Measurements from ENCODE around the gene IRF1.
A peak's percentile ranks its signal among the peaks of the same experiment; 100 is the strongest.
"Not testable (repeated sequence)": the region's sequence is repeated elsewhere in the genome, so short reads cannot be mapped to it uniquely, and the experiment has no call there.

Gene IRF1

GRCh38 chr5:132524877-132525276 is 34.3 kb upstream of the IRF1 start:
- H3K4me1 ChIP-seq (ENCODE audit: control insufficient read depth in 2 of 2, insufficient read depth in 2 of 2, low read length in 2 of 2); H3K9ac ChIP-seq (ENCODE audit: low read depth in 1 of 2, low read length in 2 of 2); H3K27ac ChIP-seq (ENCODE audit: low read depth in 2 of 2, low read length in 2 of 2); H3K36me3 ChIP-seq (ENCODE audit: control insufficient read depth in 2 of 2, insufficient read depth in 2 of 2, low read length in 2 of 2); H3K9me3 ChIP-seq (ENCODE audit: control insufficient read depth in 2 of 2, low read length in 2 of 2); H3K4me3 ChIP-seq (ENCODE audit: low read length in 2 of 2); H3K27me3 ChIP-seq (ENCODE audit: control insufficient read depth in 2 of 2, insufficient read depth in 2 of 2, low read length in 2 of 2): not testable (repeated sequence)

GRCh38 chr5:132522067-132522466 is 31.5 kb upstream of the IRF1 start:
- H3K4me3 ChIP-seq (ENCODE audit: low read length in 2 of 2); H3K27ac ChIP-seq (ENCODE audit: low read depth in 2 of 2, low read length in 2 of 2); H3K4me1 ChIP-seq (ENCODE audit: control insufficient read depth in 2 of 2, insufficient read depth in 2 of 2, low read length in 2 of 2); H3K9ac ChIP-seq (ENCODE audit: low read depth in 1 of 2, low read length in 2 of 2); H3K27me3 ChIP-seq (ENCODE audit: control insufficient read depth in 2 of 2, insufficient read depth in 2 of 2, low read length in 2 of 2); H3K36me3 ChIP-seq (ENCODE audit: control insufficient read depth in 2 of 2, insufficient read depth in 2 of 2, low read length in 2 of 2); H3K9me3 ChIP-seq (ENCODE audit: control insufficient read depth in 2 of 2, low read length in 2 of 2): not testable (repeated sequence)

- not testable (repeated sequence) for H3K9ac ChIP-seq (ENCODE audit: low read depth in 1 of 2, low read length in 2 of 2); H3K9me3 ChIP-seq (ENCODE audit: control insufficient read depth in 2 of 2, low read length in 2 of 2); H3K27me3 ChIP-seq (ENCODE audit: control insufficient read depth in 2 of 2, insufficient read depth in 2 of 2, low read length in 2 of 2); H3K27ac ChIP-seq (ENCODE audit: low read depth in 2 of 2, low read length in 2 of 2); H3K36me3 ChIP-seq (ENCODE audit: control insufficient read depth in 2 of 2, insufficient read depth in 2 of 2, low read length in 2 of 2); H3K4me3 ChIP-seq (ENCODE audit: low read length in 2 of 2); H3K4me1 ChIP-seq (ENCODE audit: control insufficient read depth in 2 of 2, insufficient read depth in 2 of 2, low read length in 2 of 2)
These were observed 23.2 kb upstream of the IRF1 start for GRCh38 chr5:132513618-132514336.

- H3K36me3 ChIP-seq (ENCODE audit: control insufficient read depth in 2 of 2, insufficient read depth in 2 of 2, low read length in 2 of 2), result no peaks in the 10 kb centered on the region
- no peaks in the 10 kb centered on the region for H3K27me3 ChIP-seq (ENCODE audit: control insufficient read depth in 2 of 2, insufficient read depth in 2 of 2, low read length in 2 of 2)
- no peak overlapping the region for H3K27ac ChIP-seq (ENCODE audit: low read depth in 2 of 2, low read length in 2 of 2)
- no peaks in the 10 kb centered on the region for H3K9me3 ChIP-seq (ENCODE audit: control insufficient read depth in 2 of 2, low read length in 2 of 2)
- H3K4me1 ChIP-seq (ENCODE audit: control insufficient read depth in 2 of 2, insufficient read depth in 2 of 2, low read length in 2 of 2), result peaks cover 12 to 13% of the 10 kb centered on the region in 2 donors
- H3K4me3 ChIP-seq (ENCODE audit: low read length in 2 of 2), result no peak overlapping the region
- H3K9ac ChIP-seq (ENCODE audit: low read depth in 1 of 2, low read length in 2 of 2), result no peak overlapping the region
These were observed 19.5 kb upstream of the IRF1 start for GRCh38 chr5:132510076-132510475.

- H3K9me3 ChIP-seq (ENCODE audit: control insufficient read depth in 2 of 2, low read length in 2 of 2), result no peaks in the 10 kb centered on the region
- H3K9ac ChIP-seq (ENCODE audit: low read depth in 1 of 2, low read length in 2 of 2), result peak overlapping the region; percentile 42 to 61
- H3K27me3 ChIP-seq (ENCODE audit: control insufficient read depth in 2 of 2, insufficient read depth in 2 of 2, low read length in 2 of 2), result no peaks in the 10 kb centered on the region
- no peak overlapping the region for H3K4me3 ChIP-seq (ENCODE audit: low read length in 2 of 2)
- peaks cover 38 to 52% of the 10 kb centered on the region in 2 donors for H3K4me1 ChIP-seq (ENCODE audit: control insufficient read depth in 2 of 2, insufficient read depth in 2 of 2, low read length in 2 of 2)
- H3K36me3 ChIP-seq (ENCODE audit: control insufficient read depth in 2 of 2, insufficient read depth in 2 of 2, low read length in 2 of 2), result no peaks in the 10 kb centered on the region
- peak overlapping the region; percentile 78 to 88 for H3K27ac ChIP-seq (ENCODE audit: low read depth in 2 of 2, low read length in 2 of 2)
These were observed 15.6 kb upstream of the IRF1 start for GRCh38 chr5:132506094-132506692.

- peaks cover 43 to 57% of the 10 kb centered on the region in 2 donors for H3K4me1 ChIP-seq (ENCODE audit: control insufficient read depth in 2 of 2, insufficient read depth in 2 of 2, low read length in 2 of 2)
- H3K27me3 ChIP-seq (ENCODE audit: control insufficient read depth in 2 of 2, insufficient read depth in 2 of 2, low read length in 2 of 2), result no peaks in the 10 kb centered on the region
- no peaks in the 10 kb centered on the region for H3K9me3 ChIP-seq (ENCODE audit: control insufficient read depth in 2 of 2, low read length in 2 of 2)
- H3K27ac ChIP-seq (ENCODE audit: low read depth in 2 of 2, low read length in 2 of 2), result peak overlapping the region; percentile 78 to 88
- H3K4me3 ChIP-seq (ENCODE audit: low read length in 2 of 2), result no peak overlapping the region
- peak overlapping the region; percentile 42 to 61 for H3K9ac ChIP-seq (ENCODE audit: low read depth in 1 of 2, low read length in 2 of 2)
- H3K36me3 ChIP-seq (ENCODE audit: control insufficient read depth in 2 of 2, insufficient read depth in 2 of 2, low read length in 2 of 2), result no peaks in the 10 kb centered on the region
These were observed 15.1 kb upstream of the IRF1 start for GRCh38 chr5:132505641-132506040.

GRCh38 chr5:132504746-132505145 is 14.2 kb upstream of the IRF1 start:
- Histone ChIP-seq H3K4me1 (ENCODE audit: control insufficient read depth in 2 of 2, insufficient read depth in 2 of 2, low read length in 2 of 2) (peaks cover 52 to 66% of the 10 kb centered on the region in 2 donors), H3K36me3 (ENCODE audit: control insufficient read depth in 2 of 2, insufficient read depth in 2 of 2, low read length in 2 of 2) (no peaks in the 10 kb centered on the region), H3K27ac (ENCODE audit: low read depth in 2 of 2, low read length in 2 of 2) (peak overlapping the region; percentile 78 to 88), H3K9ac (ENCODE audit: low read depth in 1 of 2, low read length in 2 of 2) (peak overlapping the region in 1 of 2 donors; percentile 61), H3K9me3 (ENCODE audit: control insufficient read depth in 2 of 2, low read length in 2 of 2) (no peaks in the 10 kb centered on the region), H3K4me3 (ENCODE audit: low read length in 2 of 2) (no peak overlapping the region), H3K27me3 (ENCODE audit: control insufficient read depth in 2 of 2, insufficient read depth in 2 of 2, low read length in 2 of 2) (no peaks in the 10 kb centered on the region)

- no peaks in the 10 kb centered on the region for H3K9me3 ChIP-seq (ENCODE audit: control insufficient read depth in 2 of 2, low read length in 2 of 2)
- peak overlapping the region in 1 of 2 donors; percentile 63 for H3K9ac ChIP-seq (ENCODE audit: low read depth in 1 of 2, low read length in 2 of 2)
- no peak overlapping the region for H3K4me3 ChIP-seq (ENCODE audit: low read length in 2 of 2)
- H3K27me3 ChIP-seq (ENCODE audit: control insufficient read depth in 2 of 2, insufficient read depth in 2 of 2, low read length in 2 of 2), result no peaks in the 10 kb centered on the region
- peak overlapping the region; percentile 95 to 100 for H3K27ac ChIP-seq (ENCODE audit: low read depth in 2 of 2, low read length in 2 of 2)
- peaks cover 66 to 75% of the 10 kb centered on the region in 2 donors for H3K4me1 ChIP-seq (ENCODE audit: control insufficient read depth in 2 of 2, insufficient read depth in 2 of 2, low read length in 2 of 2)
- H3K36me3 ChIP-seq (ENCODE audit: control insufficient read depth in 2 of 2, insufficient read depth in 2 of 2, low read length in 2 of 2), result no peaks in the 10 kb centered on the region
These were observed 12.7 kb upstream of the IRF1 start for GRCh38 chr5:132503244-132503643.

- Histone ChIP-seq H3K36me3 (ENCODE audit: control insufficient read depth in 2 of 2, insufficient read depth in 2 of 2, low read length in 2 of 2) (no peaks in the 10 kb centered on the region), H3K9me3 (ENCODE audit: control insufficient read depth in 2 of 2, low read length in 2 of 2) (no peaks in the 10 kb centered on the region), H3K9ac (ENCODE audit: low read depth in 1 of 2, low read length in 2 of 2) (peak overlapping the region; percentile 52 to 63), H3K27ac (ENCODE audit: low read depth in 2 of 2, low read length in 2 of 2) (peak overlapping the region; percentile 95 to 100), H3K4me1 (ENCODE audit: control insufficient read depth in 2 of 2, insufficient read depth in 2 of 2, low read length in 2 of 2) (peaks cover 74 to 85% of the 10 kb centered on the region in 2 donors), H3K27me3 (ENCODE audit: control insufficient read depth in 2 of 2, insufficient read depth in 2 of 2, low read length in 2 of 2) (no peaks in the 10 kb centered on the region), H3K4me3 (ENCODE audit: low read length in 2 of 2) (peak overlapping the region in 1 of 2 donors; percentile 6)
These were observed 11.7 kb upstream of the IRF1 start for GRCh38 chr5:132501961-132502931.

GRCh38 chr5:132501629-132501956 is 11.0 kb upstream of the IRF1 start:
- no peaks in the 10 kb centered on the region for H3K27me3 ChIP-seq (ENCODE audit: control insufficient read depth in 2 of 2, insufficient read depth in 2 of 2, low read length in 2 of 2)
- peaks cover 77 to 88% of the 10 kb centered on the region in 2 donors for H3K4me1 ChIP-seq (ENCODE audit: control insufficient read depth in 2 of 2, insufficient read depth in 2 of 2, low read length in 2 of 2)
- H3K27ac ChIP-seq (ENCODE audit: low read depth in 2 of 2, low read length in 2 of 2), result peak overlapping the region; percentile 95 to 100
- no peaks in the 10 kb centered on the region for H3K9me3 ChIP-seq (ENCODE audit: control insufficient read depth in 2 of 2, low read length in 2 of 2)
- peak overlapping the region; percentile 49 to 63 for H3K9ac ChIP-seq (ENCODE audit: low read depth in 1 of 2, low read length in 2 of 2)
- H3K36me3 ChIP-seq (ENCODE audit: control insufficient read depth in 2 of 2, insufficient read depth in 2 of 2, low read length in 2 of 2), result no peaks in the 10 kb centered on the region
- H3K4me3 ChIP-seq (ENCODE audit: low read length in 2 of 2), result no peak overlapping the region

All from mucosa of rectum (tissue), 2 donors.